Measurements from ENCODE around the gene SLC25A36.
"Not testable (repeated sequence)": the region's sequence is repeated elsewhere in the genome, so short reads cannot be mapped to it uniquely, and the experiment has no call there.

Gene SLC25A36

DNA sequence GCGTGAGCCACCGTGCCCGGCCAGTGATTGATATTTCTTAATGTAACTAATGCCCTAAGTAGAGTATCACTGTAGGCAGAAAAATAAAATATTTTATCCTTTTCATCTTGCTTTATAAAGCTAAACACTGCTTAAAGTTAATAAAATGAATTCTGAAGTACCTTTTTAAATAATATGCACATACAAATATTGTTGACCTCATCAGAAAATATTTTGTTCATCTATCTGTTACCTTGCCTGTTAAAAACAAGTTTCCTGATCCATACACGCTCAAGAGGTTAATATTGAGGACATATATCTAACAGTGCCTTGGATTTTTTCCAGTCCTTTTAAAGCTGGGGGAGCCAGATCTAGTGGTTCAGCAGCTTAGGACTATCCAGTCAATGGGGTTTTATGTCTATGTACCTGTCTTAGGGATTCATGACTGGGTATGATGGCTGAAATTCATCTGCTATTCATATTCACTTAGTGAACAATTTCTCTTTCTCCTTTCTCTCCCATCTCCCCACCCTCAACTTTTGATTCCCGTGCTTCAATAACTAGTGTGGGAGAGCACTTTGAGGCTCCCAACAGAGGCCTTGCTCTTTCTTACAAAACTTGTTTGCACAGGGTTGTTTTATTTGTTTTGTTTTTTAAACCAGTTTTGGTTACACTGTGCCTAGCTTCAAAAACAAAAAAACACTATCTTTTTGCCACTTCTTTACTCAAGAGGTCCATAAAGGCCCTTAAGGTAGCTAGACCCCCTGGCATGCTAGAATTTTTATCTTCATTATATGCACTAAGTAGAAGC, 7.0 kb downstream of the SLC25A36 start:
- Histone ChIP-seq H3K27me3 (no peaks in the 10 kb centered on the region), H3K4me3 (ENCODE audit: low read depth, low read length) (no peak overlapping the region), H3K9me3 (no peaks in the 10 kb centered on the region), H3K36me3 (peaks cover 7% of the 10 kb centered on the region), H3K4me1 (no peaks in the 10 kb centered on the region; the same call in 1 of the 2 replicates)
- TF ChIP-seq, protein P1, sequence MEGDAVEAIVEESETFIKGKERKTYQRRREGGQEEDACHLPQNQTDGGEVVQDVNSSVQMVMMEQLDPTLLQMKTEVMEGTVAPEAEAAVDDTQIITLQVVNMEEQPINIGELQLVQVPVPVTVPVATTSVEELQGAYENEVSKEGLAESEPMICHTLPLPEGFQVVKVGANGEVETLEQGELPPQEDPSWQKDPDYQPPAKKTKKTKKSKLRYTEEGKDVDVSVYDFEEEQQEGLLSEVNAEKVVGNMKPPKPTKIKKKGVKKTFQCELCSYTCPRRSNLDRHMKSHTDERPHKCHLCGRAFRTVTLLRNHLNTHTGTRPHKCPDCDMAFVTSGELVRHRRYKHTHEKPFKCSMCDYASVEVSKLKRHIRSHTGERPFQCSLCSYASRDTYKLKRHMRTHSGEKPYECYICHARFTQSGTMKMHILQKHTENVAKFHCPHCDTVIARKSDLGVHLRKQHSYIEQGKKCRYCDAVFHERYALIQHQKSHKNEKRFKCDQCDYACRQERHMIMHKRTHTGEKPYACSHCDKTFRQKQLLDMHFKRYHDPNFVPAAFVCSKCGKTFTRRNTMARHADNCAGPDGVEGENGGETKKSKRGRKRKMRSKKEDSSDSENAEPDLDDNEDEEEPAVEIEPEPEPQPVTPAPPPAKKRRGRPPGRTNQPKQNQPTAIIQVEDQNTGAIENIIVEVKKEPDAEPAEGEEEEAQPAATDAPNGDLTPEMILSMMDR (IDR thresholded peaks at IDR 0.05; ENCODE audit: low read depth, low read length) = no peak
- no peak for DNase-seq

DNA sequence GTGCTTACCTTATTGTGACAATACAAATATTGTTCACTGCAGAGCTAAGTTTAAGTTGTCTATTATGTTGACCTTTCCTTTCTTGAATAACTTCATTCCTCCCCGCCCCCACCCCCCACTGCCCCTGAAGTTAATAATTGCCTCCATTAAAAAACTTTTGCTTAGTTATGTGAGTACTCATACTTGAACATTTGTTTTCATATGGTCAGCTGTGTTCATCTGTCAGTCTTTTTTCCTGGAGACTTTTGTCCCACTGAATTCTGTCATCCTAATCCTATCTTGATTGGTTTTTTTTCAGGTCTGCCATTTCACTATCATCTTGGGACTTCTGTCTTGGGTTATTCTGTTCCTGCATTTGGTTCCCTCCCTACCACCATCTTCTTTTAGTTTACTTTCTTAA, 8.5 kb downstream of the SLC25A36 start:
- DNase-seq = no peak
- Histone ChIP-seq H3K9me3 (no peaks in the 10 kb centered on the region), H3K4me3 (ENCODE audit: low read depth, low read length) (no peak overlapping the region), H3K36me3 (peaks cover 7% of the 10 kb centered on the region), H3K4me1 (no peaks in the 10 kb centered on the region), H3K27me3 (no peaks in the 10 kb centered on the region)
- TF ChIP-seq, protein P1 (IDR thresholded peaks at IDR 0.05; ENCODE audit: low read depth, low read length) = no peak

- Histone ChIP-seq H3K36me3 (peaks cover 7% of the 10 kb centered on the region), H3K4me3 (ENCODE audit: low read depth, low read length) (no peak overlapping the region), H3K27me3 (no peaks in the 10 kb centered on the region), H3K4me1 (no peaks in the 10 kb centered on the region), H3K9me3 (no peaks in the 10 kb centered on the region)
- TF ChIP-seq, protein P1 (IDR thresholded peaks at IDR 0.05; ENCODE audit: low read depth, low read length) = no peak
- no peak for DNase-seq
Observed at GRCh38 chr3:140950863-140951262, 9.2 kb downstream of the SLC25A36 start.

DNA sequence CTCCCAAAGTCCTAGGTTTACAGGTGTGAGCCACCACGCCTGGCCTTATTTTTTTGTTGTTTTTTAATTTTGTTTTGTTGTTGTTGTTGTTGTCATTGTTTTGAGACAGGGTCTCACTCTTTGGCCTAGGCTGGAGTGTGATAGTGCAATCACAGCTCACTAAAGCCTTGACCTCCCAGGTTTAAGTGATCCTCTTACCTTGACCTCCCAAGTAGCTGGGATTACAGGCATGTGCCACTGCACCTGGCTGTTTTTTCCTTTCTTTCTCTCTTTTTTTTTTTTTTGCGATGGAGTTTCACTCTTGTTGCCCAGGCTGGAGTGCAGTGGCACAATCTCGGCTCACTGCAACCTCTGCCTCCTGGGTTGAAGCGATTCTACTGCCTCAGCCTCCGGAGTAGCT, 10.1 kb downstream of the SLC25A36 start:
- not testable (repeated sequence) for H3K36me3 ChIP-seq, H3K4me1 ChIP-seq, H3K9me3 ChIP-seq

DNA sequence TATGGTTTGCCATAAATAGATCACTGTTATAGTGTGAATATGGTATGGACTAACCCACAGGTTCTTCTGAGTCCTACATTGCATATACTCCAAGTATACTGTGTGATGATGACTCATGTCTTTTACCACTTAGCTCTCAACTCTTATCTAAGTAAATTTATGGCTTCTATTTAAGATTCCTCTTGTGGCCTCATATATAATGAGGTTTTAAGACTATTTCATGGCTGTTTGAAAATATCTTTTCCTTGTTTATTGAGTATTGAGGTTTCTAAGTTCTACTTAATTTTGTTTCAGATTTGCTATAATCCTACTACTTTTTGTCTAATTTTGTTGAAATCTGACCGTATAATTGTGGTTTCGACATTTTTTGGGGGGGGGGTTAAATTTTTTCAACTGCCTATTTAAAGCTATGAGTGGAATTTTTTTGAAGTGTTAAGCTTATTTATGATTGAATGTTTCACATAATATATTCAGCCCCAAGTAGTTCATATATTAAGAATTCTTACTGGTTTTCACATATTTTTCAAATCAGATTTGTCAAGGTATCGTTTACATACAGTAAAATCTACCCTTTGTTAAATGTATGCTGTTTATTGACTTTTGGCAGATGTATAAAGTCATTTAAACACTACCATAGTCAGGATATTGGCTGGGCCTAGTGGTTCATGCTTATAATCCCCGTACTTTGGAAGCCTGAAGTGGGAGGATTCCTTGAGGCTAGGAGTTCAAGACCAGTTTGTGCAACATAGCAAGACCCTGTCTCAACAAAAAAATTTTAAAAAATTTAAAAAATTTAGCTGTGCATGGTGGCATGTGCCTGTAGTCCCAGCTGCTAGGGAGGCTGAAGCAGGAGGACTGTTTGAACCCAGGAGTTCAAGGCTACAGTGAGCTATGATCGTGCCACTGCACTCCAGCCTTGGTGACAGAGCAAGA, 11.7 kb downstream of the SLC25A36 start:
- Histone ChIP-seq H3K4me1 (no peaks in the 10 kb centered on the region), H3K27me3 (no peaks in the 10 kb centered on the region), H3K4me3 (ENCODE audit: low read depth, low read length) (no peak overlapping the region), H3K9me3 (no peaks in the 10 kb centered on the region), H3K36me3 (peaks cover under 1% of the 10 kb centered on the region)
- TF ChIP-seq, protein P1 (IDR thresholded peaks at IDR 0.05; ENCODE audit: low read depth, low read length) = no peak
- no peak for DNase-seq

More for the DNA sequence above, 10.1 kb downstream of the SLC25A36 start:
- DNase-seq; H3K4me3 ChIP-seq (ENCODE audit: low read depth, low read length); H3K27me3 ChIP-seq: not testable (repeated sequence)

DNA sequence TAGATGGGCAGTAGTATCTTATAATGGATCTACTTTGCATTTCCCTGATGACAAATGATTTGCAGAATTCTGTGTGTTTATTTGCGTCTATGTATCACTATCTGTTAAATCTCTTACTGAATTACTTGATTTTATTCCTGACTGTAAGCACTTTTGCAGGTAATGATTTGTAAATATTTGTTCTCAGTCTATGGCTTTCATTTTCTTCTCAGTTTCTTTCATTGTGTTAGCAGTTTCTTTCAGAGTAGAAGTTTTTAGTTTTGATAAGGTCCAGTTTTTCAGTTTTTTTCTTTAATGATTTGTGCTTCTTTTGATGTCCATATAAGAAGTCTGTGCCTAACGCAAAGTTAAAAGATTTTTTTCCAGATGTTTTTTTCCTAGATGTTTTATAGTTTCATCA, 12.9 kb downstream of the SLC25A36 start:
- DNase-seq = no peak
- H3K4me1 ChIP-seq = no peaks in the 10 kb centered on the region
- no peaks in the 10 kb centered on the region for H3K27me3 ChIP-seq
- peaks cover 3% of the 10 kb centered on the region for H3K36me3 ChIP-seq
- no peak overlapping the region for H3K4me3 ChIP-seq (ENCODE audit: low read depth, low read length)
- TF ChIP-seq, protein P1 (IDR thresholded peaks at IDR 0.05; ENCODE audit: low read depth, low read length) = no peak
- no peaks in the 10 kb centered on the region for H3K9me3 ChIP-seq

All from BE2C (cell line).